Gastroesophageal sphincter (tissue), 3 donors: ENCODE results near the gene ZG16B.

Experiments used
- POLR2A ChIP-seq, 2 donors: fragments of 450-650 bp; IDR thresholded peaks; one replicate each; pipeline ENCODE4 v1.6.1; 2017; ENCODE audit warnings: antibody characterized with exemption in 2 of 2, mild to moderate bottlenecking in 2 of 2, moderate library complexity in 1 of 2
- POLR2AphosphoS5 ChIP-seq: sonication (generic); formaldehyde crosslinking; IDR thresholded peaks from one replicate; pipeline ENCODE4 v1.6.1; 2017; ENCODE audit warnings: antibody characterized with exemption
- TF ChIP-seq, protein P1 (sequence below), 4 experiments: fragments of 200-600 bp in 2 of 4; fragments of 450-650 bp in 2 of 4; sonication (generic) in 1 of 4; IDR thresholded peaks; one replicate each; pipeline ENCODE4 v1.5.1; 2017 to 2019; ENCODE audit warnings: antibody characterized with exemption in 4 of 4, mild to moderate bottlenecking in 2 of 4, moderate library complexity in 2 of 4

DNA sequence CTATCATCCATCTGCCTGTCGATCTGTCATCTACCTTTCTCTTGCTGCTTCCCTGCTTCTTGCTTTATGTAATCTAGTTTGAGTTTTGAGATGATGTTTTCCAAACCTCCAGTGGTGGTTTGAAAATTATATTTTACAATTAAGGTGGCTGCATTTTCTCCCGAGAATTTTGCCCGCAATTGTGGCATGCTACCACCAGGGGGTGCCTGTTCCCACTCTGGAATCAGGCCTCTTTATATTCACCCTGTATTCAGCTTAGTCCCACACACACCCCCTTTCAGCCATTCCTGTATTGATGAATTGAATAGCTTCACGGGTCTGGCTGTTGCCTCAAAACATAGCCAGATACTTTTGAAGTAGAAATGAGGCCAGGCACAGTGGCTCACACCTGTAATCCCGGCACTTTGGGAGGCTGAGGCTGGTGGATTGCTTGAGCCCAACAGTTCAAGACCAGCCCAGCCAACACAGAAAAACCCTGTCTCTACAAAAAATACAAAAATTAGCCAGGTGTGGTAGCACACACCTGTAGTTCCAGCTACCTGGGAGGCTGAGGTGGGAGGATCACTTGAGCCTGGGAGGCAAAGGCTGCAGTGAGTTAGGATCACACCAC is 24.7 kb downstream of the ZG16B start:
- TF ChIP-seq, protein P1, sequence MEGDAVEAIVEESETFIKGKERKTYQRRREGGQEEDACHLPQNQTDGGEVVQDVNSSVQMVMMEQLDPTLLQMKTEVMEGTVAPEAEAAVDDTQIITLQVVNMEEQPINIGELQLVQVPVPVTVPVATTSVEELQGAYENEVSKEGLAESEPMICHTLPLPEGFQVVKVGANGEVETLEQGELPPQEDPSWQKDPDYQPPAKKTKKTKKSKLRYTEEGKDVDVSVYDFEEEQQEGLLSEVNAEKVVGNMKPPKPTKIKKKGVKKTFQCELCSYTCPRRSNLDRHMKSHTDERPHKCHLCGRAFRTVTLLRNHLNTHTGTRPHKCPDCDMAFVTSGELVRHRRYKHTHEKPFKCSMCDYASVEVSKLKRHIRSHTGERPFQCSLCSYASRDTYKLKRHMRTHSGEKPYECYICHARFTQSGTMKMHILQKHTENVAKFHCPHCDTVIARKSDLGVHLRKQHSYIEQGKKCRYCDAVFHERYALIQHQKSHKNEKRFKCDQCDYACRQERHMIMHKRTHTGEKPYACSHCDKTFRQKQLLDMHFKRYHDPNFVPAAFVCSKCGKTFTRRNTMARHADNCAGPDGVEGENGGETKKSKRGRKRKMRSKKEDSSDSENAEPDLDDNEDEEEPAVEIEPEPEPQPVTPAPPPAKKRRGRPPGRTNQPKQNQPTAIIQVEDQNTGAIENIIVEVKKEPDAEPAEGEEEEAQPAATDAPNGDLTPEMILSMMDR (IDR thresholded peaks at IDR 0.05): no peak
- TF ChIP-seq POLR2AphosphoS5 (no peak), POLR2A (IDR thresholded peaks at IDR 0.05) (no peak)
